ELR (cell line): Measurements from ENCODE around the gene FAM163A.
"Not testable (repeated sequence)": the region's sequence is repeated elsewhere in the genome, so short reads cannot be mapped to it uniquely, and the experiment has no call there.

Experiments used
- DNase-seq: peaks from one replicate; pipeline ENCODE4 v3.0.0-alpha.2; 2015; ENCODE audit warnings: low read depth

Gene FAM163A

DNA sequence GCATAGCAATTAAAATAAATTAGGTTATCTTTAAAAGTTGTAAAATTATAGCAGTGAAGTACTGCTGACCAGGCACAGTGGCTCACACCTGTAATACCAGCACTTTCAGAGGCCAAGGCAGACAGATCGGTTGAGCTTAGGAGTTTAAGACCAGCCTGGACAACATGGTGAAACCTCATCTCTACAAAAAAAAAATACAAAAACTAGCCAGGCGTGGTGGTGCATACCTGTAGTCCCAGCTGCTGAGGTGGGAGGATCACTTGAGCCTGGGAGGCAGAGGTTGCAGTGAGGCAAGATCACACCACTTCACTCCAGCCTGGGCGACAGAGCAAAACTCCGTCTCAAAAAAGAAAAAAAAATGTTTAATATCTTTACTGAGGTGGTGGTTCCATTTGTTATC, 112.7 kb downstream of the FAM163A start:
- not testable (repeated sequence) for DNase-seq

GRCh38 chr1:179856296-179856695, 113.2 kb downstream of the FAM163A start:
- no peak for DNase-seq

DNA sequence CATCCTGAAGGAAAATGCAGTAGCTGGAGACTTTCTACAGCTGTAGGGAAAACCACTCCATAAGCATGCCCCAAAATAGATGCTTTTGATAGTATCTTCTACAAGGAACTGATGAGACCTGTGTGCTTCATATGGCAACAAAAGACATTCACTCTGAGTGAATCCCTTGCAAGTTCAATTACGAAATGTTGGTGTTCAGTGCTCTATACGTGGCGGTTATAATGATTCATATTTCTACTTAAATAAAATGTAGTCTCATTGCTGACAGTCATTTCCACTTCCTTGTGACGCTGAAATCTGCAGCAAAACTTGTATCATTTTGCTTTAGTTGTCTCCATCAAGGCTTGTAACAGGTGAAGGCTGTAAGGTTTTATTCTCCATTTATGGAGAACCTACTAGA, 113.9 kb downstream of the FAM163A start:
- DNase-seq: no peak

GRCh38 chr1:179860652-179861051, 117.6 kb downstream of the FAM163A start:
- no peak for DNase-seq

GRCh38 chr1:179865377-179865776, 122.3 kb downstream of the FAM163A start:
- no peak for DNase-seq
